ENCODE results near the gene CHPF2.

Gene CHPF2

GRCh38 chr7:151206914-151207313 is 25.4 kb upstream of the CHPF2 start:
- no peak for DNase-seq (ENCODE audit: low read depth)

- DNase-seq (ENCODE audit: low read depth), result no peak
These were observed 25.0 kb upstream of the CHPF2 start for GRCh38 chr7:151207315-151207714.

- DNase-seq (ENCODE audit: low read depth), result no peak
These were observed 24.5 kb upstream of the CHPF2 start for GRCh38 chr7:151207804-151208203.

DNA sequence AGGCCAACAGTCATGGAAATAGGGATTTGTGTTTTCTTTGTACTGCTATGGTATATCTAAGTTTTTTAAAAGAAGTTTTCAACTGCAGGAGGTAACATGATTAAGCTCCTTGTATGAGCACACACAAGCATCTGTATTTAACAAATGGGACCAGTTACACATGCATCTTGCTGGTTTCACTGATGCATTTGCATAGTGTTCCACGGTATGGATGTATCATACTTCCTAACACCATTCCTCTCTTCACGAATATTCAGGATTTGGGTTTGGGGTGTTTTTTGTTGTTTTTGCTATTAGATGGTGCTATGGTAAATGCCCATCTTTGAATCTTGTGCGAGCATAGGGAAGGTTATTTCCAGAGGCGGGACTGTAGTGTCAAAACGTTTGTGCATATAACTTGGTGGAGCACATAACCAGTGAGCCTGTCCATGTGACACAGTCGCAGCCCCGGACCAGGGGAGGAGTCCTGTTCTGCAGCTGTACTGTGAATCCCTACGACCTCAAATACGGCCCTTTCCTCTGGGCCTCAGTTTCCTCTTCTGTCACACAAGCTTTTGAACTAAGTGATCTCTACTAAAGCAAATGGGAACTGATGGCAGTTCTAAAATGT is 23.9 kb upstream of the CHPF2 start:
- no peak for DNase-seq (ENCODE audit: low read depth)

- DNase-seq (ENCODE audit: low read depth), result no peak
These were observed 22.7 kb upstream of the CHPF2 start for GRCh38 chr7:151209588-151209987.

DNA sequence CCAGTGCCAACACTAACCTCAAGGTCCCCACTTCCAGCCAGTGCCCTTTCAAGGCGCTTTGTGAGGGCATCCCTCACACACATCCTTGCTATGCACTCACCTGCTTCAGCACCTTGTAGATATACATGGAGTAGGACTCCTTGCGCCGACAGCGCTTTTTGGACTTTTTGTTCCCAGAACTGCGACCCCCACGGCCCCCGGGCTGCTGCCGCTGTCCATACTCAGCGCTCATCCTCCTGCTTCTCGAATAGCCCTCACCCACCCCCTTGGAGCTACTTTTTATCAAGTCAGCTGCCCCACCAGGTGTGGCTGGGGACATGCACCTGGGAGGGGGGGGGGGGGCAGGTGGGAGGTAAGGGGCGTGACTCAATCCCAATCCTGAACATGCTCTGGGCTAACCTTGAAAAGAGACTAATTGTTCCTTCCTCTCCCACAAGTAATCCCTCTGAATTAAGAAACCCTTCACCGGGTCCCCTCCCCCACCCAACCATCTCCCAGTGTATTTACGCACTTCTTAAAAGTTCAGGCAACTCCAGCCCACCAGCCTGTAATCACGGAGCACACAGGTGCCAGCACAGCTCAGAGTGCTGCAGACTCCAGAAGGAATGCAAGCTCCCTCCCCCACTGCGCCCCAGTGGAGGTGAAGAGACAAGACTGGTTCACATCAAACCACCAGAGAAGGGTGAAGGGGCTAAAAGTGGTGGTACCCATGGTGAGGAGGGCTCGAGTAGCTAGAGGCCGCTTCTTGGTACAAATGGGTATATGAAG is 22.0 kb upstream of the CHPF2 start, which contains the start of gene H2BK1:
Gene H2BK1, minus strand, starts transcription at position 402 of the 768 bp plus-strand sequence. Its CDS starts 170 bp downstream, at position 232.
- DNase-seq (ENCODE audit: low read depth), result no peak

- DNase-seq (ENCODE audit: low read depth), result no peak
These were observed 21.0 kb upstream of the CHPF2 start for GRCh38 chr7:151211155-151211772.

- no peak for DNase-seq (ENCODE audit: low read depth)
These were observed 19.7 kb upstream of the CHPF2 start for GRCh38 chr7:151212626-151213025.

DNA sequence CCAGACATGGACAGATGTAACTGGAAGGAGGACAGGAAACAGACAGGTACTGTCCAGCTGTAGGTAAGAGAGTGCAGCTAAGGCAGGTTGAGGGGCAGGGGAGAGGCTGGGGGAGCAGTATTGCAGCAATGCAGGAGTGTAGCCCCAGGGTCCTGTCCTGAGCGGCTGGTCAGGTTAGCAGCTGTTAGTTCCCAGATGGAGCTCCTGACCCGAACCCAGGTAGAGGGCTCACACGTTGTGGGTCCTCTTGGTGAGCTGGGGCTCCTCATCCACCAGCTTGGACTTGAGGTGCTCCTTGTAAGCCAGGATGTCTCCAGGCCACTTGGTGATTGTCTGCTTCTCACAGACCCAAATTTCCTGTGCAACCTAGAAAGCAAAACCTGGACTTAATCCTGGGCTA is 18.5 kb upstream of the CHPF2 start:
- DNase-seq (ENCODE audit: low read depth), result no peak

DNA sequence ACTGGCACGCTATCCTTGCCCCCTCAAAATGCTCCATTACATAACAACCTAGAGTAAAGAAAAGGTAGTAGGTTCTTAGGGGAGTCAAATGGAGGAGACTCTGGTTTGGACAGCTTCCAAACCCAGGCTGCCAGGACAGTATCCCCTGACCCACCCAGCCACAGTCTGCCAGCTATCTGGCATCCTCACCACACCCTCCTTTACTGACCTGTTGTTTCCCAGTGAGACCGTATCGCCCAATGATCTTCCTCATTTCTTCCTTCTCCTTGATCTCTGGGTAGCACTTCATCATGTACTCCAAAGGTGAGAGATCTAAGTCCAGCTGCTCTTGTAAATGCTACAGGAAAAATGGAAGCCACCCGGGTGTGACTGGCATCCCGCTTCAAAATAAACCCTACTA is 16.9 kb upstream of the CHPF2 start:
- no peak for DNase-seq (ENCODE audit: low read depth)

GRCh38 chr7:151218170-151218569 is 14.1 kb upstream of the CHPF2 start:
- DNase-seq (ENCODE audit: low read depth), result no peak

DNA sequence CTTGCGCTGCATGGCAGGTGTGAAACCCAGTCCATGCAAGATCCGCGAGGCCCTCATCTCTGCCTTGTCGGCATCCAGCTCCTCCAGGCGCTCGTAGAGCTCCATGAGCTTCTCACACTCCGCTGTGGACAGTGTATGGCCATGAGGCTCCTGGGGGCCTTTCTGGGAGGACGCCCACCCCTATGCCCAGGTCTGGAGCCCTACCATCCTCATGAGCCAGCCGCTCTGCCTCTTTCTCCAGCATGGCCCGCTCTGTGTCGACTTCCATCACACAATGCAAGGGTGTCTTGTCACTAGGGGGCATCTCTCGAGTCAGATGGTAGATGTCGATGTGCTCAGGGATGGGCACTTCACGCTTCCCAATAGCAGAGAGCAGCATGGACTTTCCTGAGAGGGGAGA is 8.6 kb upstream of the CHPF2 start:
- no peak for DNase-seq (ENCODE audit: low read depth)

GRCh38 chr7:151225948-151226510 is 6.3 kb upstream of the CHPF2 start:
- no peak for DNase-seq (ENCODE audit: low read depth)

- DNase-seq (ENCODE audit: low read depth), result no peak
These were observed 5.8 kb upstream of the CHPF2 start for GRCh38 chr7:151226560-151226874.

DNA sequence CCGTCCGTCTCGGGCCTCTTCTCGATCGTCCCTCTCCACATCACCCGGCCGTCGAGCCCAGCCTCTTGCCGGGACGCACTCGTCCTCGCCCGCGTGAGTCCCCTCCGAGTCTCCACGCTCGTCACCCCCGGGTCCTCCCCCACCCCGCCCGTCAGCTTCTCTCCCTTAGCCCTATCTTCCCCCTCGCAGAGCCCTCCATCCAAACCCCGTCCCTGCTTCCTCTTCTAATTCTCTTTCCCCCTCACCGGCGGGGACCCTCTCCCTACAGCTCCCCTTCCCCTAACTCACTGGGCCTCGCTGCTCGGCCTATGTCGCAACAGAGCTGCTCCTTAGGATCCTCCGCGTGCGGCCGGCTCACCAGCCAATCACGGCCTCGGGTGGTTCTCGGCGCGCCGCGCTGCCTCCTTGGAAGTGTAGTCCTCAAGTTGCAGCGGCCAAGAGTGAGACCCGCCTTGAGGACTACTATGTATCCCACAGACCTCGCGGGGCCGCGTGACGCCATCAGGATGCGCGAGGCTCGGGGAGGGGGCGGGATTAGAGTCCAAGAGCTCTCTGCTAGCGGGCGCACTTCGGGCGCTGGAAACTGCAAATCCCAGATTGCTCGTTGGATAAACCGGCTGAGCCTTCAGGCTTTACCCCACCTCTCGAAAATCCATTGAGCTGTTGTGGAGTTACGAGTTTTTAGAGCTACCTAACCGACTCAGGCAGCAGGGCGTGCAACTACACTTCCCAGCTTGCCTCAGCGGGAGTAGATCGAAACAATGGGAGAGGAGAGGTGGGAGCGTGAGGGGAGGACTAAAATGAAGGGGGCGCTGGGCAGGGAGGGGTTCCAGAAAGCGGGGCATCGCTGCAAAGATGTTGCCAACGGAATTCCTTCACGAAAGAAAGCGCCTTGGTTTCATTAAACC is 5.2 kb upstream of the CHPF2 start, which contains the start of gene ABCF2:
Gene ABCF2, minus strand, starts transcription at position 331 of the 908 bp plus-strand sequence. CDS start 747 bp downstream, outside the sequence.
- peak; percentile 97 for DNase-seq (ENCODE audit: low read depth)

GRCh38 chr7:151228024-151228866 is 4.0 kb upstream of the CHPF2 start:
- no peak for DNase-seq (ENCODE audit: low read depth)

DNA sequence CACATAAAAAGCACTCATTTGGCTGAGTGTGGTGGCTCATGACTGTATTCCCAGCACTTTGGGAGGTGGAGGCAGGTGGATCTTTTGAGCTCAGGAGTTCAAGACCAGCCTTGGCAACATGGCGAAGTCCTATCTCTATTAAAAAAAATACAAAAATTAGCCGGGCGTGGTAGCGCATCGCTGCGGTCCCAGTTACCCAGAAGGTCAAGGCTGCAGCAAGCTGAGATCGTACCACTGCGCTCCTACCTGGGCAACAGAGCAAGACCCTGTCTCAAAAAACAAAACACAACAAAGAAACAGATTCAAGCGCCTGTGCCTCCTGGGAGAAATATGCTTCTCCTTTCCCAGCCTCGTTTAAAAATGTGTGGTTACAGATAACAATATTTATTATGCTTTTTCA is 3.0 kb upstream of the CHPF2 start:
- no peak for DNase-seq (ENCODE audit: low read depth)

DNA sequence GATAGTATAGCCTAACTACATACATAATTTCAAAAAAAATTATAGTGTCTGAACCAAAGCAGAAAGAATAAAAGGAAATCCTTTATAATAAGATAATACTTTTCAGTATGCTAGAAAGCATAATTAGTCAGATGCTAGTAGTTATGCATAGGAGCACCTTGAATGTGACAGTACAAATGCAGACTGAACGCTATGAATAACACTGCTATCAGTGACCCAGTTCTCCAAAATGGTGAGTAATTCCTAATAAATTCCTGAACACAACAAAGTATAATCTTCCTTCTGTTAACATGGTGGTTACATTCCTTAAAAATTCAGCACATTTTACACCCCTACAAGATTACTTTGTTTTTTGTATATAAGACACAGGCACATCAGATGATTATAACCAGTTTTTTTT is 1.2 kb upstream of the CHPF2 start:
- DNase-seq (ENCODE audit: low read depth), result no peak

GRCh38 chr7:151232917-151233701 is 826 bp downstream of the CHPF2 start:
- DNase-seq (ENCODE audit: low read depth), result peak; percentile 46

DNA sequence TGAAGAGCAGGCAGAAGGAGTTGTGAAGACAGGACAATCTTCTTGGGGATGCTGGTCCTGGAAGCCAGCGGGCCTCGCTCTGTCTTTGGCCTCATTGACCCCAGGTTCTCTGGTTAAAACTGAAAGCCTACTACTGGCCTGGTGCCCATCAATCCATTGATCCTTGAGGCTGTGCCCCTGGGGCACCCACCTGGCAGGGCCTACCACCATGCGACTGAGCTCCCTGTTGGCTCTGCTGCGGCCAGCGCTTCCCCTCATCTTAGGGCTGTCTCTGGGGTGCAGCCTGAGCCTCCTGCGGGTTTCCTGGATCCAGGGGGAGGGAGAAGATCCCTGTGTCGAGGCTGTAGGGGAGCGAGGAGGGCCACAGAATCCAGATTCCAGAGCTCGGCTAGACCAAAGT is 1.5 kb downstream of the CHPF2 start:
- no peak for DNase-seq (ENCODE audit: low read depth)
